Neural crest cell (in vitro differentiated cells): ENCODE measurements around the gene DKK3. TPM values are rescaled to one million over a fixed set of nuclear protein-coding genes. Genes with fewer than 3 reads are reported as not detected.
A peak's percentile ranks its signal among the peaks of the same experiment; 100 is the strongest.

Source experiments
- DNase-seq: peaks from one replicate; pipeline ENCODE4 v3.0.0; 2021; ENCODE audit warnings: low read depth, mixed read lengths, low spot score
- H3K27ac Mint-ChIP-seq: one replicate; pipeline ENCODE4 v1.8.0; 2021; ENCODE audit warnings: mild to moderate bottlenecking, mixed read lengths; ENCODE audit not compliant: unreplicated experiment
- H3K27me3 Mint-ChIP-seq: 2 replicates; pipeline ENCODE4 v1.8.0; 2021; ENCODE audit warnings: low read depth, mild to moderate bottlenecking, mixed read lengths
- H3K36me3 Mint-ChIP-seq: 2 replicates; pipeline ENCODE4 v1.8.0; 2021; ENCODE audit warnings: low read depth, mild to moderate bottlenecking, mixed read lengths
- H3K4me1 Mint-ChIP-seq: 2 replicates; pipeline ENCODE4 v1.8.0; 2021; ENCODE audit warnings: mixed read lengths
- H3K4me3 Mint-ChIP-seq: one replicate; pipeline ENCODE4 v1.8.0; 2021; ENCODE audit warnings: mild to moderate bottlenecking, mixed read lengths
- H3K9me3 Mint-ChIP-seq: 2 replicates; pipeline ENCODE4 v1.8.0; 2021; ENCODE audit warnings: mixed read lengths
- total RNA-seq: library from RNA; stranded (reverse); gene quantifications from 2 replicates; pipeline ENCODE4 v1.2.1, GENCODE V29; 2021
- TF ChIP-seq, protein P1 (sequence below): fragments of 200-600 bp; sonication (generic); conservative IDR thresholded peaks from 2 replicates; pipeline ENCODE4 v1.5.0; 2021; ENCODE audit warnings: antibody characterized with exemption, mild to moderate bottlenecking

DKK3 gene
- total RNA-seq, 1 donor from 2014 or later: 21.0 TPM

GRCh38 chr11:11970556-11970955, 37.9 kb downstream of the DKK3 start:
- Mint-ChIP-seq H3K4me1 (peaks cover 46% of the 10 kb centered on the region), H3K36me3 (no peaks in the 10 kb centered on the region), H3K27me3 (no peaks in the 10 kb centered on the region), H3K4me3 (peak overlapping the region; percentile 44), H3K9me3 (no peaks in the 10 kb centered on the region), H3K27ac (no peak overlapping the region)
- DNase-seq: no peak
- TF ChIP-seq, protein P1, sequence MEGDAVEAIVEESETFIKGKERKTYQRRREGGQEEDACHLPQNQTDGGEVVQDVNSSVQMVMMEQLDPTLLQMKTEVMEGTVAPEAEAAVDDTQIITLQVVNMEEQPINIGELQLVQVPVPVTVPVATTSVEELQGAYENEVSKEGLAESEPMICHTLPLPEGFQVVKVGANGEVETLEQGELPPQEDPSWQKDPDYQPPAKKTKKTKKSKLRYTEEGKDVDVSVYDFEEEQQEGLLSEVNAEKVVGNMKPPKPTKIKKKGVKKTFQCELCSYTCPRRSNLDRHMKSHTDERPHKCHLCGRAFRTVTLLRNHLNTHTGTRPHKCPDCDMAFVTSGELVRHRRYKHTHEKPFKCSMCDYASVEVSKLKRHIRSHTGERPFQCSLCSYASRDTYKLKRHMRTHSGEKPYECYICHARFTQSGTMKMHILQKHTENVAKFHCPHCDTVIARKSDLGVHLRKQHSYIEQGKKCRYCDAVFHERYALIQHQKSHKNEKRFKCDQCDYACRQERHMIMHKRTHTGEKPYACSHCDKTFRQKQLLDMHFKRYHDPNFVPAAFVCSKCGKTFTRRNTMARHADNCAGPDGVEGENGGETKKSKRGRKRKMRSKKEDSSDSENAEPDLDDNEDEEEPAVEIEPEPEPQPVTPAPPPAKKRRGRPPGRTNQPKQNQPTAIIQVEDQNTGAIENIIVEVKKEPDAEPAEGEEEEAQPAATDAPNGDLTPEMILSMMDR: no peak

GRCh38 chr11:11969380-11970215, 38.8 kb downstream of the DKK3 start:
- TF ChIP-seq, protein P1: no peak
- no peaks in the 10 kb centered on the region for H3K27me3 Mint-ChIP-seq
- no peak for DNase-seq
- H3K36me3 Mint-ChIP-seq: no peaks in the 10 kb centered on the region
- H3K27ac Mint-ChIP-seq: peak overlapping the region; percentile 90
- H3K9me3 Mint-ChIP-seq: no peaks in the 10 kb centered on the region
- peaks cover 46% of the 10 kb centered on the region for H3K4me1 Mint-ChIP-seq
- H3K4me3 Mint-ChIP-seq: peak overlapping the region; percentile 44

DNA sequence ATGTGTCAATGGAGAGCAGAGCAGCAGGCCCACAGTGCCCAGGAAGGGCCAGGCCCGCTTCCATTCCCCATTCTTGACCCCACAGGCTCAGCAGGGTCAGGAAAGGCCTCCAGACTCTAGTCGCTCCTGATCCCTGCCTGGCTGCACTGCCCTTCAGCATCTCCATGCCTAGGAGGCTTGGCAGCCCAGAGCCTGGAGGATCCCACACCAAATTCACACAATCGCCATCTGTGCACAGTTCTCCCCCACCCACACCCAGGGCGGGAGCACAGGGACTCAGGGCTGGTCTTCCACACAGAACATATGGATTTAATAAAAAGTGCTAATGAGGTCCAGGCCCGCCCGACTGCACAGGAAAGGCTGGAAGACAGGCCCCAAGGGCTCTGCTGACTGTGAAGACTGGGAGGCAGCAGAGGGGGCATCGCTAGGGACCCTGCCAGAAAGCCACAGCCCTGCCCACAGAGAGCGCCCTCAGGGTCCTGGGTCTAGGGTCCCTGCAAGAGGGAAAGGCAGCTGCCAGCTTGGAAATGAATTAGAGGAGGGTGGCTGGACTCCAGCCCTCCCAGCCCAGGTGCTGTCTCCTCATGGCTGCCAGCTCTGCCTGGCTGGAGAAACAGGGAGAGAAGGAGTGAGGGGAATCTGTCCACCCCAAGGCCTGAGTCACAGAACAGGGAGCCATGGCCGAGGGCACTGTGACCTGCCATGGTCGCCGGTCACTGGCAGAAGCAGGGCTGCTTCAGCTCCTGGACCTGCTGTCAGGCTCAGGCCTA, 39.7 kb downstream of the DKK3 start:
- no peak overlapping the region for H3K4me3 Mint-ChIP-seq
- DNase-seq: no peak
- H3K27me3 Mint-ChIP-seq: no peaks in the 10 kb centered on the region
- no peaks in the 10 kb centered on the region for H3K36me3 Mint-ChIP-seq
- TF ChIP-seq, protein P1: no peak
- H3K9me3 Mint-ChIP-seq: no peaks in the 10 kb centered on the region
- peaks cover 43% of the 10 kb centered on the region for H3K4me1 Mint-ChIP-seq
- H3K27ac Mint-ChIP-seq: no peak overlapping the region

- H3K4me3 Mint-ChIP-seq: no peak overlapping the region
- no peaks in the 10 kb centered on the region for H3K27me3 Mint-ChIP-seq
- TF ChIP-seq, protein P1: no peak
- no peaks in the 10 kb centered on the region for H3K9me3 Mint-ChIP-seq
- no peak for DNase-seq
- peaks cover 35% of the 10 kb centered on the region for H3K4me1 Mint-ChIP-seq
- no peak overlapping the region for H3K27ac Mint-ChIP-seq
- no peaks in the 10 kb centered on the region for H3K36me3 Mint-ChIP-seq
These were observed 40.5 kb downstream of the DKK3 start for GRCh38 chr11:11967669-11968510.
